Gastroesophageal sphincter (tissue), 3 donors: ENCODE results near the gene SLC38A1.

ENCODE experiments used
- CTCF ChIP-seq, 4 experiments: fragments of 200-600 bp in 2 of 4; fragments of 450-650 bp in 2 of 4; sonication (generic) in 1 of 4; IDR thresholded peaks; one replicate each; pipeline ENCODE4 v1.5.1; 2017 to 2019; ENCODE audit warnings: antibody characterized with exemption in 4 of 4, mild to moderate bottlenecking in 2 of 4, moderate library complexity in 2 of 4
- POLR2A ChIP-seq, 2 donors: fragments of 450-650 bp; IDR thresholded peaks; one replicate each; pipeline ENCODE4 v1.6.1; 2017; ENCODE audit warnings: antibody characterized with exemption in 2 of 2, mild to moderate bottlenecking in 2 of 2, moderate library complexity in 1 of 2

GRCh38 chr12:46185686-46186085 is 83.2 kb downstream of the SLC38A1 start:
- no peak for TF ChIP-seq CTCF (IDR thresholded peaks at IDR 0.05)
- no peak for TF ChIP-seq POLR2A (IDR thresholded peaks at IDR 0.05)
